GM18511 (cell line): ENCODE results near the gene ARL4D.
"Not testable (repeated sequence)": the region's sequence is repeated elsewhere in the genome, so short reads cannot be mapped to it uniquely, and the experiment has no call there.

Experiments
- ATAC-seq: cut with Tn5 transposase; IDR thresholded peaks from one replicate; pipeline ENCODE4 v1.9.1; 2021; ENCODE audit warnings: mild to moderate bottlenecking, moderate library complexity; ENCODE audit not compliant: unreplicated experiment

ARL4D gene

GRCh38 chr17:43368740-43369506, 29.9 kb upstream of the ARL4D start:
- peak; percentile 38 for ATAC-seq

GRCh38 chr17:43369986-43370385, 28.8 kb upstream of the ARL4D start:
- ATAC-seq = no peak

- no peak for ATAC-seq
Measured at GRCh38 chr17:43371227-43371821, 27.5 kb upstream of the ARL4D start.

- peak; percentile 52 for ATAC-seq
Measured at GRCh38 chr17:43372273-43372911, 26.4 kb upstream of the ARL4D start.

- no peak for ATAC-seq
Measured at GRCh38 chr17:43373356-43373755, 25.4 kb upstream of the ARL4D start.

GRCh38 chr17:43375915-43376314, 22.9 kb upstream of the ARL4D start:
- not testable (repeated sequence) for ATAC-seq

GRCh38 chr17:43377056-43377810, 21.6 kb upstream of the ARL4D start:
- no peak for ATAC-seq

- no peak for ATAC-seq
Measured at GRCh38 chr17:43378766-43379165, 20.0 kb upstream of the ARL4D start.

GRCh38 chr17:43380307-43380706, 18.5 kb upstream of the ARL4D start:
- no peak for ATAC-seq

GRCh38 chr17:43381204-43381603, 17.6 kb upstream of the ARL4D start:
- no peak for ATAC-seq

- ATAC-seq = no peak
Measured at GRCh38 chr17:43381621-43382020, 17.2 kb upstream of the ARL4D start.

GRCh38 chr17:43382776-43383175, 16.0 kb upstream of the ARL4D start:
- no peak for ATAC-seq

- no peak for ATAC-seq
Measured at GRCh38 chr17:43383372-43383771, 15.4 kb upstream of the ARL4D start.

- ATAC-seq = no peak
Measured at GRCh38 chr17:43383826-43384475, 14.8 kb upstream of the ARL4D start.

GRCh38 chr17:43384476-43384862, 14.3 kb upstream of the ARL4D start:
- no peak for ATAC-seq

GRCh38 chr17:43385046-43385831, 13.6 kb upstream of the ARL4D start:
- no peak for ATAC-seq

- peak; percentile 79 for ATAC-seq
Measured at GRCh38 chr17:43388359-43389045, 10.3 kb upstream of the ARL4D start.

GRCh38 chr17:43389046-43389947, 9.5 kb upstream of the ARL4D start:
- ATAC-seq = peak; percentile 48

- ATAC-seq = no peak
Measured at GRCh38 chr17:43392397-43392796, 6.4 kb upstream of the ARL4D start.
